GM18519 (cell line): ENCODE data around the gene GSTM5.
"Not testable (repeated sequence)": the region's sequence is repeated elsewhere in the genome, so short reads cannot be mapped to it uniquely, and the experiment has no call there.

Experiments used
- ATAC-seq: cut with Tn5 transposase; IDR thresholded peaks from one replicate; pipeline ENCODE4 v1.9.1; 2021; ENCODE audit warnings: mild to moderate bottlenecking, moderate library complexity; ENCODE audit not compliant: unreplicated experiment, low FRiP score

The GSTM5 gene

GRCh38 chr1:109759513-109760334 lies 47.7 kb downstream of the GSTM5 start:
- no peak for ATAC-seq

- no peak for ATAC-seq
Observed at GRCh38 chr1:109760581-109761226, 48.7 kb downstream of the GSTM5 start.

- ATAC-seq, result no peak
Observed at GRCh38 chr1:109761227-109762038, 49.4 kb downstream of the GSTM5 start.

GRCh38 chr1:109762039-109762585 lies 50.1 kb downstream of the GSTM5 start:
- ATAC-seq, result no peak

GRCh38 chr1:109762821-109763645 lies 51.0 kb downstream of the GSTM5 start:
- no peak for ATAC-seq

- no peak for ATAC-seq
Observed at GRCh38 chr1:109763646-109764415, 51.8 kb downstream of the GSTM5 start, which contains the start of gene EPS8L3. EPS8L3 (minus strand) TSS chr1:109763923; CDS start chr1:109761749, 2,174 bp downstream.

GRCh38 chr1:109764561-109765482 lies 52.8 kb downstream of the GSTM5 start:
- no peak for ATAC-seq

- ATAC-seq, result no peak
Observed at GRCh38 chr1:109765483-109765815, 53.4 kb downstream of the GSTM5 start.

- no peak for ATAC-seq
Observed at GRCh38 chr1:109765896-109766615, 54.0 kb downstream of the GSTM5 start.

- not testable (repeated sequence) for ATAC-seq
Observed at GRCh38 chr1:109766991-109767636, 55.1 kb downstream of the GSTM5 start.
